ENCODE results near the gene PITPNC1. TPM values are rescaled to one million over a fixed set of nuclear protein-coding genes. Genes with fewer than 3 reads are reported as not detected.

PITPNC1 gene
- total and polyA plus RNA-seq, 2 of the 13 experiments (the other 11 are each of a cell fraction or from before 2014, with no cell fraction given), result 4.1 to 5.7 TPM

DNA sequence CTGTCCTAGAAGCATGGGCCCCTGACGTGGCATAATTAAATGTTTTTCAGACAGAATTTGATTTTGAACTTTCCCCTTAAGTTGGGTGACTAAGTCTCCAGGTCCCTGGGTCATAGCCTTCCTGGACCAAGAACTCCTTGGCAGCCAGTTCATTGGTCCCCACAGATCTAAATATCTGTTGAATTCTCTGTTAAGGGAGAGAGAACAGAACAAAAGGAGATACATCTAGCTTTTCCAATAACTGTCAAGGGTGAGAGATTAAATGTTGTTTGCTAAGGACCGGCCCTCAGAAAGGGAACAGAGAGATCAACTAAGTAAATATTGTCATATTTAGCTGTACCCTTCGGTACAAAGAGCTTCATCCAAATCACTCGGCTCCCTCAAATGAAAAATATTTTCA, 262.5 kb downstream of the PITPNC1 start (continued):
- TF ChIP-seq, protein P1, sequence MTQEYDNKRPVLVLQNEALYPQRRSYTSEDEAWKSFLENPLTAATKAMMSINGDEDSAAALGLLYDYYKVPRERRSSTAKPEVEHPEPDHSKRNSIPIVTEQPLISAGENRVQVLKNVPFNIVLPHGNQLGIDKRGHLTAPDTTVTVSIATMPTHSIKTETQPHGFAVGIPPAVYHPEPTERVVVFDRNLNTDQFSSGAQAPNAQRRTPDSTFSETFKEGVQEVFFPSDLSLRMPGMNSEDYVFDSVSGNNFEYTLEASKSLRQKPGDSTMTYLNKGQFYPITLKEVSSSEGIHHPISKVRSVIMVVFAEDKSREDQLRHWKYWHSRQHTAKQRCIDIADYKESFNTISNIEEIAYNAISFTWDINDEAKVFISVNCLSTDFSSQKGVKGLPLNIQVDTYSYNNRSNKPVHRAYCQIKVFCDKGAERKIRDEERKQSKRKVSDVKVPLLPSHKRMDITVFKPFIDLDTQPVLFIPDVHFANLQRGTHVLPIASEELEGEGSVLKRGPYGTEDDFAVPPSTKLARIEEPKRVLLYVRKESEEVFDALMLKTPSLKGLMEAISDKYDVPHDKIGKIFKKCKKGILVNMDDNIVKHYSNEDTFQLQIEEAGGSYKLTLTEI (CRISPR knock-in tag; conservative IDR thresholded peaks at IDR 0.05), result no peak
- no peak for TF ChIP-seq RARG (CRISPR knock-in tag; IDR thresholded peaks at IDR 0.05; ENCODE audit: low read depth)
- no peak for TF ChIP-seq EZH2 (conservative IDR thresholded peaks at IDR 0.05; ENCODE audit: low read depth, low read length)
- TF ChIP-seq SNRNP70 (IDR thresholded peaks at IDR 0.05; ENCODE audit: low read depth, low read length), result no peak
- no peak for TF ChIP-seq KLF16 (CRISPR knock-in tag; IDR thresholded peaks at IDR 0.05)
- TF ChIP-seq ZNF326 (CRISPR knock-in tag; IDR thresholded peaks at IDR 0.05; ENCODE audit: borderline replicate concordance), result no peak
- TF ChIP-seq CENPT (CRISPR knock-in tag; IDR thresholded peaks at IDR 0.05; ENCODE audit: low read depth), result no peak
- TF ChIP-seq MAZ (IDR thresholded peaks at IDR 0.05; ENCODE audit: borderline replicate concordance, low read depth, low read length), result no peak
- no peak for TF ChIP-seq MAZ (CRISPR knock-in tag; IDR thresholded peaks at IDR 0.05; ENCODE audit: low read depth)
- TF ChIP-seq SIX4 (CRISPR knock-in tag; IDR thresholded peaks at IDR 0.05), result no peak
- TF ChIP-seq ATF7 (IDR thresholded peaks at IDR 0.05), result no peak
- TF ChIP-seq ATF7 (CRISPR knock-in tag; IDR thresholded peaks at IDR 0.05), result no peak
- no peak for TF ChIP-seq HNRNPK (IDR thresholded peaks at IDR 0.05; ENCODE audit: low read depth, low read length, poor library complexity, severe bottlenecking)
- no peak for TF ChIP-seq FOXP1 (IDR thresholded peaks at IDR 0.05)
- peak; percentile 56; the same call in 1 of the 2 replicates for TF ChIP-seq FOXP1 (CRISPR knock-in tag; IDR thresholded peaks at IDR 0.05)
- no peak for TF ChIP-seq ZNF468 (CRISPR knock-in tag; IDR thresholded peaks at IDR 0.05)
- TF ChIP-seq ZNF780A (CRISPR knock-in tag; IDR thresholded peaks at IDR 0.05), result no peak
- TF ChIP-seq, protein P2, sequence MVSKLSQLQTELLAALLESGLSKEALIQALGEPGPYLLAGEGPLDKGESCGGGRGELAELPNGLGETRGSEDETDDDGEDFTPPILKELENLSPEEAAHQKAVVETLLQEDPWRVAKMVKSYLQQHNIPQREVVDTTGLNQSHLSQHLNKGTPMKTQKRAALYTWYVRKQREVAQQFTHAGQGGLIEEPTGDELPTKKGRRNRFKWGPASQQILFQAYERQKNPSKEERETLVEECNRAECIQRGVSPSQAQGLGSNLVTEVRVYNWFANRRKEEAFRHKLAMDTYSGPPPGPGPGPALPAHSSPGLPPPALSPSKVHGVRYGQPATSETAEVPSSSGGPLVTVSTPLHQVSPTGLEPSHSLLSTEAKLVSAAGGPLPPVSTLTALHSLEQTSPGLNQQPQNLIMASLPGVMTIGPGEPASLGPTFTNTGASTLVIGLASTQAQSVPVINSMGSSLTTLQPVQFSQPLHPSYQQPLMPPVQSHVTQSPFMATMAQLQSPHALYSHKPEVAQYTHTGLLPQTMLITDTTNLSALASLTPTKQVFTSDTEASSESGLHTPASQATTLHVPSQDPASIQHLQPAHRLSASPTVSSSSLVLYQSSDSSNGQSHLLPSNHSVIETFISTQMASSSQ (IDR thresholded peaks at IDR 0.05; ENCODE audit: low read depth), result no peak
- TF ChIP-seq, protein P2 (CRISPR knock-in tag; IDR thresholded peaks at IDR 0.05; ENCODE audit: borderline replicate concordance), result no peak
- no peak for TF ChIP-seq NR3C1 (CRISPR knock-in tag; IDR thresholded peaks at IDR 0.05)
- TF ChIP-seq, protein P3, sequence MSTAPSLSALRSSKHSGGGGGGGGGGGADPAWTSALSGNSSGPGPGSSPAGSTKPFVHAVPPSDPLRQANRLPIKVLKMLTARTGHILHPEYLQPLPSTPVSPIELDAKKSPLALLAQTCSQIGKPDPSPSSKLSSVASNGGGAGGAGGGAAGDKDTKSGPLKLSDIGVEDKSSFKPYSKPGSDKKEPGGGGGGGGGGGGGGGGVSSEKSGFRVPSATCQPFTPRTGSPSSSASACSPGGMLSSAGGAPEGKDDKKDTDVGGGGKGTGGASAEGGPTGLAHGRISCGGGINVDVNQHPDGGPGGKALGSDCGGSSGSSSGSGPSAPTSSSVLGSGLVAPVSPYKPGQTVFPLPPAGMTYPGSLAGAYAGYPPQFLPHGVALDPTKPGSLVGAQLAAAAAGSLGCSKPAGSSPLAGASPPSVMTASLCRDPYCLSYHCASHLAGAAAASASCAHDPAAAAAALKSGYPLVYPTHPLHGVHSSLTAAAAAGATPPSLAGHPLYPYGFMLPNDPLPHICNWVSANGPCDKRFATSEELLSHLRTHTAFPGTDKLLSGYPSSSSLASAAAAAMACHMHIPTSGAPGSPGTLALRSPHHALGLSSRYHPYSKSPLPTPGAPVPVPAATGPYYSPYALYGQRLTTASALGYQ (CRISPR knock-in tag; IDR thresholded peaks at IDR 0.05), result peak; percentile 43; the same call in 1 of the 2 replicates
- no peak for TF ChIP-seq SMAD9 (CRISPR knock-in tag; IDR thresholded peaks at IDR 0.05)
- TF ChIP-seq SOX6 (IDR thresholded peaks at IDR 0.05), result no peak
- TF ChIP-seq SOX6 (CRISPR knock-in tag; IDR thresholded peaks at IDR 0.05), result peak; percentile 93
- TF ChIP-seq MED1 (CRISPR knock-in tag; IDR thresholded peaks at IDR 0.05), result 0 out of 2 replicates have a peak, but pooled peaks have one; percentile 25
- no peak for TF ChIP-seq FLYWCH1 (CRISPR knock-in tag; IDR thresholded peaks at IDR 0.05)
